SU-DHL-6 (cell line): ENCODE measurements around the gene DNM1.

Experiments
- H2AFZ ChIP-seq: fragments of 200-600 bp; sonication (generic); 2 replicates; pipeline ENCODE4 v1.6.1; 2014; ENCODE audit warnings: low read depth, mild to moderate bottlenecking, moderate library complexity, mixed read lengths, antibody characterized with exemption, low read length; ENCODE audit not compliant: severe bottlenecking
- H3F3A ChIP-seq: fragments of 200-600 bp; shearing (Covaris generic); 2 replicates; pipeline ENCODE4 v1.6.0; 2016; ENCODE audit warnings: antibody characterized with exemption, mild to moderate bottlenecking; ENCODE audit not compliant: insufficient read depth
- H3K27ac ChIP-seq: fragments of 200-600 bp; sonication (generic); 2 replicates; pipeline ENCODE4 v1.5.1; 2016; ENCODE audit warnings: low read depth, mild to moderate bottlenecking, low read length, moderate library complexity, mixed read lengths
- H3K27me3 ChIP-seq: fragments of 200-600 bp; sonication (generic), shearing (Covaris generic); 2 replicates; pipeline ENCODE4 v1.6.0; 2014; ENCODE audit warnings: mild to moderate bottlenecking, low read length
- H3K36me3 ChIP-seq: fragments of 200-600 bp; sonication (generic); 2 replicates; pipeline ENCODE4 v1.6.1; 2014; ENCODE audit warnings: mild to moderate bottlenecking, low read length, mixed read lengths
- H3K4me2 ChIP-seq: fragments of 300-600, 200-600 bp; shearing (Covaris generic), sonication (generic); 2 replicates; pipeline ENCODE4 v1.6.0; 2014; ENCODE audit warnings: low read length, low read depth, mild to moderate bottlenecking; ENCODE audit not compliant: poor library complexity, severe bottlenecking
- H3K4me3 ChIP-seq: fragments of 200-600 bp; sonication (generic); 2 replicates; pipeline ENCODE4 v1.5.1; 2014; ENCODE audit warnings: antibody characterized with exemption, low read length, mild to moderate bottlenecking, mixed read lengths; ENCODE audit not compliant: insufficient read depth, poor library complexity, severe bottlenecking
- H3K79me2 ChIP-seq: fragments of 200-600 bp; sonication (generic); 2 replicates; pipeline ENCODE4 v1.6.1; 2014; ENCODE audit warnings: mild to moderate bottlenecking, low read length, moderate library complexity; ENCODE audit not compliant: insufficient read depth
- H3K9ac ChIP-seq: fragments of 200-600 bp; sonication (generic); 2 replicates; pipeline ENCODE4 v1.7.0; 2014; ENCODE audit warnings: mild to moderate bottlenecking, low read length
- H3K9me2 ChIP-seq: fragments of 200-600 bp; sonication (generic); replicated peaks from 2 replicates; pipeline ENCODE4 v1.6.1; 2014; ENCODE audit warnings: low read length; ENCODE audit not compliant: insufficient read depth
- H3K9me3 ChIP-seq: fragments of 200-600 bp; sonication (generic); 2 replicates; pipeline ENCODE4 v1.6.1; 2014; ENCODE audit warnings: low read length, mixed read lengths; ENCODE audit not compliant: insufficient read depth
- H4K20me1 ChIP-seq: fragments of 200-600 bp; sonication (generic); 2 replicates; pipeline ENCODE4 v1.6.1; 2014; ENCODE audit warnings: low read depth, mild to moderate bottlenecking, antibody characterized with exemption, low read length, moderate library complexity, mixed read lengths
- CTCF ChIP-seq: fragments of 200-600 bp; sonication (generic); IDR thresholded peaks from one replicate; pipeline ENCODE4 v1.5.1; 2017; ENCODE audit warnings: antibody characterized with exemption, mild to moderate bottlenecking, low read length, moderate library complexity; ENCODE audit not compliant: insufficient read depth, poor library complexity, severe bottlenecking
- EZH2phosphoT487 ChIP-seq: fragments of 200-600 bp; sonication (generic), shearing (Covaris generic); conservative IDR thresholded peaks from 2 replicates; pipeline ENCODE4 v1.6.1; 2018; ENCODE audit warnings: mild to moderate bottlenecking, antibody characterized with exemption, low read length, moderate library complexity, mixed read lengths

The DNM1 gene

GRCh38 chr9:128182893-128183588, 20.1 kb upstream of the DNM1 start:
- H3K27me3 ChIP-seq, result no peaks in the 10 kb centered on the region
- 0 out of 2 replicates have a peak, but pooled peaks cover 5% of the 10 kb centered on the region for H3F3A ChIP-seq
- TF ChIP-seq EZH2phosphoT487 (no peak), CTCF (no peak)
- no peaks in the 10 kb centered on the region for H3K79me2 ChIP-seq
- H3K9me3 ChIP-seq, result peaks cover 12% of the 10 kb centered on the region; the same call in 1 of the 2 replicates
- no peaks in the 10 kb centered on the region for H4K20me1 ChIP-seq
- H3K4me2 ChIP-seq, result no peak overlapping the region
- H2AFZ ChIP-seq, result no peak overlapping the region
- H3K36me3 ChIP-seq, result peaks cover 10% of the 10 kb centered on the region
- no peak overlapping the region for H3K9ac ChIP-seq
- no peak overlapping the region for H3K27ac ChIP-seq
- H3K9me2 ChIP-seq, result no peaks in the 10 kb centered on the region
- no peak overlapping the region for H3K4me3 ChIP-seq

DNA sequence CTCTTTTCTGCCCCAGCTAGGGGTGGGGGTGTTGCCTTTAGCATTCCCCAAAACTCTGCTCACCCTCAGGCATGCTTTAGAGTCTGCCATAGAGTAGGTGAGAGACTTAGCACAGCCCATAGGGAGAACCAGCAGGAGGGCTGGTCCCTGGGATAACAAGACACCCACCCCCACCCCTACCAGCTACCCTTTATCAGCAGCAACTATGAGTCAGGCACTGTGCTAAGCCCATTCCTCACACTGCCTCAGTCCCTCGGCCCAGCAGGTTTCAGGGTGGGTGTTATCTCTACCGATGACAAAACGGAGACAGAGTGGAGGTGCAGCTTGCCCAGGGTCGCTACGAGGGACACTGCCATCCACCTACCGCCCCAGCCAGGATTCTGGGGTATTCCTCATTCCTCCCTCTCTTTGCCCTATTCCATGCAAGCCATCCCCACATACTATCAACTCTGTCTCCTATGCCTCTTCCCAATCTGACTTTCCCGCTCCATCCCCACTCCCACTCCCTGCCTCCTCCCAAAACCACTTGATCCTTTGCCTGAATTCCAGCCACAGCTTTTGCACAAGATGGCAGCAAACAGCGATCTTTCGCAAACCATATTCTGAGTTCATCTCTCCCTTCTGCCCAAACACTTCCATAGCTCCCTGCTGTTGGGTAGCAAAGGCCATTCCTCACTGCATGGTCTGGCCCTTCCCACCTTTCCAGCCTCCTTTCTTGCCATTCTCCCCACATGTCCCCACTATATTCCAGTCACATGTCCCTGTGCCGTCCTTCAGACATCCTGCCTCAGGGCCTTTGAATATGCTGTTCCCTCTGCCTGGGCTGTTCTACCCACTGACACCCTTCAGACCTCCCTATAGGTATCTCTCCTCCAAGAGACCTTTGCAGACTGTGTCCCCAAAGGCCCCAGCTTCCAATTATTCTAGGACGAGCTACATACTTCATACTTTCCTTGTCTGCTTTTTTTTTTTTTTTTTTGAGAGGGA, 16.9 kb upstream of the DNM1 start:
- H3F3A ChIP-seq, result no peaks in the 10 kb centered on the region
- H3K4me3 ChIP-seq, result no peak overlapping the region
- no peaks in the 10 kb centered on the region for H3K9me3 ChIP-seq
- no peak overlapping the region for H2AFZ ChIP-seq
- H4K20me1 ChIP-seq, result no peaks in the 10 kb centered on the region
- H3K79me2 ChIP-seq, result no peaks in the 10 kb centered on the region
- no peak overlapping the region for H3K27ac ChIP-seq
- H3K9me2 ChIP-seq, result no peaks in the 10 kb centered on the region
- no peak overlapping the region for H3K4me2 ChIP-seq
- no peaks in the 10 kb centered on the region for H3K27me3 ChIP-seq
- H3K9ac ChIP-seq, result no peak overlapping the region
- TF ChIP-seq CTCF, result no peak
- TF ChIP-seq EZH2phosphoT487, result no peak
- H3K36me3 ChIP-seq, result no peaks in the 10 kb centered on the region

DNA sequence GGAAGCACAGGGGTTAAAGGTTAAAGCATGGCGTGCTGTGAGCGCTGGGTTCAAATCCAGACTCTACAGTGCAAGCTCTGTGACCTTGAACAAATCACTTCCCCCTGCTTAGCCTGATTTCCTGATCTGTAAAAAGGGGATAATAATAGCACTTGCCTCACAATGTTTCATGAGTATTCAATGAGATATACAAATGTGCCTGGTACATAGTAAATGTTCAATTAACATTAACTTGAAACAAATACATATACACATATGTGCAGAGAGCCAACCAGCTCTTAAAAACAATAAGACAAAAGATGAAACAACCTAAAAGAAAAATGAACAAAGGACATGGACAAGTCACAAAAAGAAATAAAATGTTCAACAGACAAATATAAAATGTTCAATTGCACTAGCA, 15.8 kb upstream of the DNM1 start:
- TF ChIP-seq CTCF (no peak), EZH2phosphoT487 (no peak)
- Histone ChIP-seq H3K4me3 (no peak overlapping the region), H3K9me2 (no peaks in the 10 kb centered on the region), H2AFZ (no peak overlapping the region), H3K27me3 (no peaks in the 10 kb centered on the region), H3K27ac (no peak overlapping the region), H3F3A (no peaks in the 10 kb centered on the region), H3K9me3 (no peaks in the 10 kb centered on the region), H3K79me2 (no peaks in the 10 kb centered on the region), H4K20me1 (no peaks in the 10 kb centered on the region), H3K36me3 (no peaks in the 10 kb centered on the region), H3K4me2 (no peak overlapping the region), H3K9ac (no peak overlapping the region)
